HEK293 (cell line): ENCODE results near the gene SYCN.

Experiments
- CTCF ChIA-PET: fragments of 350-600 bp; formaldehyde crosslinking; extraction: SDS; loops from one replicate; lab custom pipeline; 2021; ENCODE audit warnings: antibody characterized with exemption; lab: Yijun Ruan, JAX
- POLR2A ChIA-PET: fragments of 300-600 bp; formaldehyde crosslinking; extraction: SDS; loops from one replicate; lab custom pipeline; 2020; ENCODE audit warnings: antibody characterized with exemption, inconsistent platforms; lab: Yijun Ruan, JAX
- H3K27ac ChIP-seq: fragments of 200-500 bp; sonication (Bioruptor generic); 2 replicates; pipeline ENCODE4 v1.5.1; 2014; ENCODE audit warnings: low read depth, low read length, control low read depth, inconsistent platforms; ENCODE audit errors: extremely low read depth
- H3K36me3 ChIP-seq, 2 experiments: fragments of 200-500 bp in 1 of 2; sonication (Bioruptor generic) in 1 of 2; 1 replicate in 1 of 2; 2 replicates in 1 of 2; pipeline ENCODE4 v1.5.1; 2014 to 2017; ENCODE audit warnings: inconsistent platforms in 2 of 2, low read length in 2 of 2; ENCODE audit not compliant: control insufficient read depth in 2 of 2, insufficient read depth in 1 of 2
- H3K4me1 ChIP-seq: fragments of 200-500 bp; sonication (Bioruptor generic); 2 replicates; pipeline ENCODE4 v1.5.1; 2014; ENCODE audit warnings: mild to moderate bottlenecking, low read length, inconsistent platforms; ENCODE audit not compliant: control insufficient read depth, insufficient read depth
- H3K4me3 ChIP-seq: 2 replicates; pipeline ENCODE4 v1.5.1; 2011; ENCODE audit warnings: low read depth, mild to moderate bottlenecking, control low read depth, low read length, moderate library complexity
- H3K9me3 ChIP-seq: fragments of 200-500 bp; sonication (Bioruptor generic); 2 replicates; pipeline ENCODE4 v1.5.1; 2014; ENCODE audit warnings: low read depth, low read length, inconsistent platforms; ENCODE audit not compliant: control insufficient read depth, insufficient read depth
- ZFHX2 ChIP-seq: fragments of 450-650 bp; formaldehyde crosslinking; conservative IDR thresholded peaks from 2 replicates; pipeline ENCODE4 v1.5.1; 2016; ENCODE audit warnings: missing biosample characterization, missing genetic modification characterization
- ZFP69B ChIP-seq: fragments of 450-650 bp; formaldehyde crosslinking; IDR thresholded peaks from 2 replicates; pipeline ENCODE4 v1.5.1; 2016; ENCODE audit warnings: missing biosample characterization, missing genetic modification characterization
- ZNF19 ChIP-seq: fragments of 450-650 bp; formaldehyde crosslinking; IDR thresholded peaks from 2 replicates; pipeline ENCODE4; 2016; ENCODE audit warnings: missing biosample characterization, missing genetic modification characterization, low read depth
- ZNF366 ChIP-seq: fragments of 450-650 bp; formaldehyde crosslinking; conservative IDR thresholded peaks from 2 replicates; pipeline ENCODE4 v1.5.1; 2016; ENCODE audit warnings: missing biosample characterization, missing genetic modification characterization
- ZNF521 ChIP-seq: fragments of 450-650 bp; formaldehyde crosslinking; IDR thresholded peaks from 2 replicates; pipeline ENCODE4 v1.5.1; 2017; ENCODE audit warnings: missing biosample characterization, mild to moderate bottlenecking, missing genetic modification characterization
- ZNF560 ChIP-seq: fragments of 450-650 bp; formaldehyde crosslinking; IDR thresholded peaks from 2 replicates; pipeline ENCODE4 v1.5.1; 2017; ENCODE audit warnings: missing biosample characterization, missing genetic modification characterization, borderline replicate concordance
- ZSCAN23 ChIP-seq: fragments of 450-650 bp; formaldehyde crosslinking; IDR thresholded peaks from 2 replicates; pipeline ENCODE4 v1.5.1; 2016; ENCODE audit warnings: missing biosample characterization, missing genetic modification characterization
- TF ChIP-seq, protein P1 (sequence below): fragments of 450-650 bp; formaldehyde crosslinking; IDR thresholded peaks from 2 replicates; pipeline ENCODE4 v1.5.1; 2016; ENCODE audit warnings: missing biosample characterization, missing genetic modification characterization

SYCN gene

GRCh38 chr19:39154629-39155100, 49.4 kb downstream of the SYCN start (continued):
- TF ChIP-seq ZFP69B (no peak), ZNF521 (tag by site-specific recombination) (no peak), ZNF560 (tag by site-specific recombination) (no peak), ZNF19 (no peak), ZSCAN23 (tag by site-specific recombination) (no peak), ZFHX2 (peak; percentile 92)
- TF ChIP-seq, protein P1, sequence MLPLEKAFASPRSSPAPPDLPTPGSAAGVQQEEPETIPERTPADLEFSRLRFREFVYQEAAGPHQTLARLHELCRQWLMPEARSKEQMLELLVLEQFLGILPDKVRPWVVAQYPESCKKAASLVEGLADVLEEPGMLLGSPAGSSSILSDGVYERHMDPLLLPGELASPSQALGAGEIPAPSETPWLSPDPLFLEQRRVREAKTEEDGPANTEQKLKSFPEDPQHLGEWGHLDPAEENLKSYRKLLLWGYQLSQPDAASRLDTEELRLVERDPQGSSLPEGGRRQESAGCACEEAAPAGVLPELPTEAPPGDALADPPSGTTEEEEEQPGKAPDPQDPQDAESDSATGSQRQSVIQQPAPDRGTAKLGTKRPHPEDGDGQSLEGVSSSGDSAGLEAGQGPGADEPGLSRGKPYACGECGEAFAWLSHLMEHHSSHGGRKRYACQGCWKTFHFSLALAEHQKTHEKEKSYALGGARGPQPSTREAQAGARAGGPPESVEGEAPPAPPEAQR (tag by site-specific recombination) = no peak

- H3K9me3 ChIP-seq = peaks cover under 1% of the 10 kb centered on the region
- POLR2A ChIA-PET = interaction anchor here (0.8 kb wide), 1 partner anchor 21 kb away, joined by 3 read pairs; no protein-coding TSS in a partner anchor
- CTCF ChIA-PET = interaction anchor here (0.6 to 2.1 kb wide), 8 partner anchors 14 to 192 kb away, joined by 3 to 6 read pairs (median 4); no protein-coding TSS in a partner anchor
Observed at GRCh38 chr19:39154100-39154628, 49.9 kb downstream of the SYCN start.

More at GRCh38 chr19:39154100-39154628, 49.9 kb downstream of the SYCN start:
- TF ChIP-seq ZFP69B (no peak), ZNF366 (tag by site-specific recombination) (peak; percentile 12; the same call in 1 of the 2 replicates)
- peaks cover 20% of the 10 kb centered on the region for H3K4me1 ChIP-seq
- H3K27ac ChIP-seq = peak overlapping the region; percentile 30; the same call in 1 of the 2 replicates
- peaks cover 4 to 6% of the 10 kb centered on the region in 2 experiments; a peak in 2 of 3 replicates for H3K36me3 ChIP-seq
- H3K4me3 ChIP-seq = no peak overlapping the region
